HG02938 (cell line): ENCODE results near the gene COL6A2.
"Not testable (repeated sequence)": the region's sequence is repeated elsewhere in the genome, so short reads cannot be mapped to it uniquely, and the experiment has no call there.

Source experiments
- ATAC-seq: cut with Tn5 transposase; IDR thresholded peaks from one replicate; pipeline ENCODE4 v1.9.1; 2021; ENCODE audit warnings: mild to moderate bottlenecking, moderate library complexity; ENCODE audit not compliant: unreplicated experiment

COL6A2 gene

GRCh38 chr21:46092811-46093667 lies 4.9 kb upstream of the COL6A2 start:
- no peak for ATAC-seq

- ATAC-seq: no peak
Observed at GRCh38 chr21:46093668-46094400, 4.1 kb upstream of the COL6A2 start.

- no peak for ATAC-seq
Observed at GRCh38 chr21:46094401-46095082, 3.4 kb upstream of the COL6A2 start.

- no peak for ATAC-seq
Observed at GRCh38 chr21:46095083-46095719, 2.7 kb upstream of the COL6A2 start.

GRCh38 chr21:46095814-46096595 lies 1.9 kb upstream of the COL6A2 start:
- ATAC-seq: no peak

- no peak for ATAC-seq
Observed at GRCh38 chr21:46096596-46097335, 1.1 kb upstream of the COL6A2 start.

- ATAC-seq: no peak
Observed at GRCh38 chr21:46098303-46099141, 610 bp downstream of the COL6A2 start.

- no peak for ATAC-seq
Observed at GRCh38 chr21:46099476-46099875, 1.6 kb downstream of the COL6A2 start.

GRCh38 chr21:46100020-46100419 lies 2.1 kb downstream of the COL6A2 start:
- no peak for ATAC-seq

GRCh38 chr21:46100426-46100825 lies 2.5 kb downstream of the COL6A2 start:
- no peak for ATAC-seq

GRCh38 chr21:46100906-46101305 lies 3.0 kb downstream of the COL6A2 start:
- ATAC-seq: no peak

- ATAC-seq: no peak
Observed at GRCh38 chr21:46104104-46104503, 6.2 kb downstream of the COL6A2 start.

- not testable (repeated sequence) for ATAC-seq
Observed at GRCh38 chr21:46107376-46107775, 9.5 kb downstream of the COL6A2 start.

- no peak for ATAC-seq
Observed at GRCh38 chr21:46108827-46109312, 11.0 kb downstream of the COL6A2 start.

GRCh38 chr21:46109313-46110221 lies 11.7 kb downstream of the COL6A2 start:
- no peak for ATAC-seq

- no peak for ATAC-seq
Observed at GRCh38 chr21:46110499-46111192, 12.7 kb downstream of the COL6A2 start.

- no peak for ATAC-seq
Observed at GRCh38 chr21:46111193-46111571, 13.3 kb downstream of the COL6A2 start.
